Neural crest cell (in vitro differentiated cells): Measurements from ENCODE around the gene NEURL4. TPM values are rescaled to one million over a fixed set of nuclear protein-coding genes. Genes with fewer than 3 reads are reported as not detected.

Source experiments
- DNase-seq: peaks from one replicate; pipeline ENCODE4 v3.0.0; 2021; ENCODE audit warnings: low read depth, mixed read lengths, low spot score
- H3K27ac Mint-ChIP-seq: one replicate; pipeline ENCODE4 v1.8.0; 2021; ENCODE audit warnings: mild to moderate bottlenecking, mixed read lengths; ENCODE audit not compliant: unreplicated experiment
- H3K27me3 Mint-ChIP-seq: 2 replicates; pipeline ENCODE4 v1.8.0; 2021; ENCODE audit warnings: low read depth, mild to moderate bottlenecking, mixed read lengths
- H3K36me3 Mint-ChIP-seq: 2 replicates; pipeline ENCODE4 v1.8.0; 2021; ENCODE audit warnings: low read depth, mild to moderate bottlenecking, mixed read lengths
- H3K4me1 Mint-ChIP-seq: 2 replicates; pipeline ENCODE4 v1.8.0; 2021; ENCODE audit warnings: mixed read lengths
- H3K4me3 Mint-ChIP-seq: one replicate; pipeline ENCODE4 v1.8.0; 2021; ENCODE audit warnings: mild to moderate bottlenecking, mixed read lengths
- H3K9me3 Mint-ChIP-seq: 2 replicates; pipeline ENCODE4 v1.8.0; 2021; ENCODE audit warnings: mixed read lengths
- total RNA-seq: library from RNA; stranded (reverse); gene quantifications from 2 replicates; pipeline ENCODE4 v1.2.1, GENCODE V29; 2021
- TF ChIP-seq, protein P1 (sequence below): fragments of 200-600 bp; sonication (generic); conservative IDR thresholded peaks from 2 replicates; pipeline ENCODE4 v1.5.0; 2021; ENCODE audit warnings: antibody characterized with exemption, mild to moderate bottlenecking

NEURL4 gene
- total RNA-seq, 1 donor from 2014 or later, result 69.5 TPM

DNA sequence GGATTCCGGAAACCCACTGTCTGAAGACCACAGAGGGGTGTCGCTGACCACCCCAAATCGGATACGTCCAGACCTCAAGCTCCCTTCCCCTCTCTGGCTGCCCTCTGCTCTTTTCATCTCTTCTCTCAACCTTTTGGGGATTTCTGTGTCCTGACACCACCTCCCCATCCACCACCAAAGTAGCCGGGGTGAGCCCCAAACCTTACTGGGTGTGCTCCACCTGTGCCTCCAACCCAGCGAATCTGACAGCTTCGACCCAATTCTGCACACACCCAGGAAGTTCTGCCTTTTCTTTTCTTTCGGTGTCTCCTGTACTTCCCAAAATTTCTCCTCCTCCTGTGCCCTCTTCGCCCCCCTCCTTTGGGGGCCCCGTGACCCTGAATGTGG, 23.4 kb upstream of the NEURL4 start:
- H3K9me3 Mint-ChIP-seq, result no peaks in the 10 kb centered on the region
- H3K4me1 Mint-ChIP-seq, result peaks cover 40% of the 10 kb centered on the region
- TF ChIP-seq, protein P1, sequence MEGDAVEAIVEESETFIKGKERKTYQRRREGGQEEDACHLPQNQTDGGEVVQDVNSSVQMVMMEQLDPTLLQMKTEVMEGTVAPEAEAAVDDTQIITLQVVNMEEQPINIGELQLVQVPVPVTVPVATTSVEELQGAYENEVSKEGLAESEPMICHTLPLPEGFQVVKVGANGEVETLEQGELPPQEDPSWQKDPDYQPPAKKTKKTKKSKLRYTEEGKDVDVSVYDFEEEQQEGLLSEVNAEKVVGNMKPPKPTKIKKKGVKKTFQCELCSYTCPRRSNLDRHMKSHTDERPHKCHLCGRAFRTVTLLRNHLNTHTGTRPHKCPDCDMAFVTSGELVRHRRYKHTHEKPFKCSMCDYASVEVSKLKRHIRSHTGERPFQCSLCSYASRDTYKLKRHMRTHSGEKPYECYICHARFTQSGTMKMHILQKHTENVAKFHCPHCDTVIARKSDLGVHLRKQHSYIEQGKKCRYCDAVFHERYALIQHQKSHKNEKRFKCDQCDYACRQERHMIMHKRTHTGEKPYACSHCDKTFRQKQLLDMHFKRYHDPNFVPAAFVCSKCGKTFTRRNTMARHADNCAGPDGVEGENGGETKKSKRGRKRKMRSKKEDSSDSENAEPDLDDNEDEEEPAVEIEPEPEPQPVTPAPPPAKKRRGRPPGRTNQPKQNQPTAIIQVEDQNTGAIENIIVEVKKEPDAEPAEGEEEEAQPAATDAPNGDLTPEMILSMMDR, result peak; percentile 65
- H3K27ac Mint-ChIP-seq, result peak overlapping the region; percentile 71
- H3K4me3 Mint-ChIP-seq, result peak overlapping the region; percentile 85
- H3K36me3 Mint-ChIP-seq, result no peaks in the 10 kb centered on the region
- DNase-seq, result no peak
- H3K27me3 Mint-ChIP-seq, result no peaks in the 10 kb centered on the region

- peak within 1 kb of the TSS; percentile 85 for H3K4me3 Mint-ChIP-seq
- H3K36me3 Mint-ChIP-seq, result no peaks in the 10 kb centered on the region
- no peaks in the 10 kb centered on the region for H3K9me3 Mint-ChIP-seq
- H3K27ac Mint-ChIP-seq, result peak within 1 kb of the TSS; percentile 71
- DNase-seq, result peak; percentile 69
- TF ChIP-seq, protein P1, result no peak
- H3K27me3 Mint-ChIP-seq, result no peaks in the 10 kb centered on the region
- peaks cover 40% of the 10 kb centered on the region for H3K4me1 Mint-ChIP-seq
Observed at GRCh38 chr17:7351665-7352502, 22.7 kb upstream of the NEURL4 start, which contains the start of gene KCTD11. Gene KCTD11 (plus strand): TSS chr17:7352162.

DNA sequence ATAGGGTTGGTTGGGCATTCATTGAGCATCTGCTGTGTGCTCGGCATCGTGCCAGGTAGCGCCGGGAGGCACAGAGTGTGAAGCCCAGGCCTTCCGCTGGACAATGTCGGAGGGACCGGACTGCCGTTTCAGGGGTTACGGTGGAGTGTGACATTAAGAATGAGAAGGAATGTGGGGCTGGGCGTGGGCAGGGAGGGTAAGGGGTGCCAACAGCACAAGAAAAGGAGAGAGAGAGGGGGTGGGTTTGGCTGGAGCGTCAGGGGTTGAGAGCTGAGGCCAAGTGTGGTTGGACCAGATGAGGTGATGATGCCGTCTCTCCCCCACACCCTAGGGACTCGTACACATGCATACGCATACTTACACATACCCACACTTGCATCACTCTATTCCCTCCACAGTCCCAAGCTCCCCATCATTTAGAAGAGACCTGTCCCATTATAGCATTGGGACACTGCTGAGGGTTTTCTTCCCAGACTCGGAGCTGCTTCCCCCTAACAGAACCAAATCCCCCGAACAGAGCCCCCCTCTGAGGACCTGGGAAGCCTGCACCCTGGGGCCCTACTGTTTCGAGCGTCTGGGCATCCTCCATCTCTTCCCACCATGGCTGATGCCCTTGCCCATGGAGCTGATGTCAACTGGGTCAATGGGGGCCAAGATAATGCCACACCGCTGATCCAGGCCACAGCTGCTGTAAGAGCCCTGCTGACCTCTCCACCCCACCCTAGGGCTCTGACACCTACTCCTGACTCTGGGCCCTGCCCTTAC, 19.5 kb upstream of the NEURL4 start:
- Mint-ChIP-seq H3K4me3 (peak overlapping the region; percentile 84), H3K4me1 (peaks cover 29% of the 10 kb centered on the region), H3K27me3 (no peaks in the 10 kb centered on the region), H3K9me3 (no peaks in the 10 kb centered on the region), H3K36me3 (no peaks in the 10 kb centered on the region), H3K27ac (peak overlapping the region; percentile 92)
- DNase-seq, result no peak
- TF ChIP-seq, protein P1, result no peak

GRCh38 chr17:7347630-7348477, 18.7 kb upstream of the NEURL4 start:
- TF ChIP-seq, protein P1, result no peak
- Mint-ChIP-seq H3K27ac (peak overlapping the region; percentile 12), H3K27me3 (no peaks in the 10 kb centered on the region), H3K4me3 (peak overlapping the region; percentile 49), H3K4me1 (peaks cover 27% of the 10 kb centered on the region), H3K36me3 (no peaks in the 10 kb centered on the region), H3K9me3 (no peaks in the 10 kb centered on the region)
- DNase-seq, result no peak
